Neural cell (in vitro differentiated cells): ENCODE measurements around the gene NPAS3. TPM values are rescaled to one million over a fixed set of nuclear protein-coding genes. Genes with fewer than 3 reads are reported as not detected.

Source experiments
- H2AFZ ChIP-seq: fragments of 200-600, 300-800 bp; sonication (generic), shearing (Covaris generic); 2 replicates; pipeline ENCODE4 v1.6.0; 2014; ENCODE audit warnings: low read depth, mild to moderate bottlenecking, antibody characterized with exemption, low read length, moderate library complexity
- H3F3A ChIP-seq: fragments of 200-600 bp; shearing (Covaris generic); 2 replicates; pipeline ENCODE4 v1.6.1; 2016; ENCODE audit warnings: mild to moderate bottlenecking, moderate library complexity, mixed read lengths, antibody characterized with exemption, low read length; ENCODE audit not compliant: insufficient read depth, poor library complexity, severe bottlenecking
- H3K27ac ChIP-seq: fragments of 200-600, 300-800 bp; sonication (generic), shearing (Covaris generic); 2 replicates; pipeline ENCODE4 v1.5.1; 2014; ENCODE audit warnings: mild to moderate bottlenecking, low read length, moderate library complexity
- H3K27me3 ChIP-seq: fragments of 300-800, 200-600 bp; sonication (generic), shearing (Covaris generic); 2 replicates; pipeline ENCODE4 v1.6.0; 2014; ENCODE audit warnings: mild to moderate bottlenecking, low read depth, low read length, moderate library complexity; ENCODE audit not compliant: insufficient read depth
- H3K36me3 ChIP-seq: fragments of 300-800, 200-600 bp; sonication (generic), shearing (Covaris generic); 2 replicates; pipeline ENCODE4 v1.5.1; 2014; ENCODE audit warnings: mild to moderate bottlenecking, antibody characterized with exemption, low read length, moderate library complexity; ENCODE audit not compliant: insufficient read depth
- H3K4me2 ChIP-seq: fragments of 300-800, 200-600 bp; sonication (generic), shearing (Covaris generic); 2 replicates; pipeline ENCODE4 v1.6.0; 2014; ENCODE audit warnings: mild to moderate bottlenecking, low read length
- H3K4me3 ChIP-seq: fragments of 300-800, 200-600 bp; sonication (generic), shearing (Covaris generic); 2 replicates; pipeline ENCODE4 v1.5.1; 2014; ENCODE audit warnings: mild to moderate bottlenecking, low read length, moderate library complexity
- H3K79me2 ChIP-seq: fragments of 200-600 bp; shearing (Covaris generic); replicated peaks from 2 replicates; pipeline ENCODE4 v1.6.0; 2014; ENCODE audit warnings: mild to moderate bottlenecking, low read length, moderate library complexity; ENCODE audit not compliant: insufficient read depth
- H3K9ac ChIP-seq: fragments of 300-800, 200-600 bp; sonication (generic), shearing (Covaris generic); 2 replicates; pipeline ENCODE4 v1.6.1; 2016; ENCODE audit warnings: mild to moderate bottlenecking, low read length, mixed read lengths
- H3K9me2 ChIP-seq: fragments of 200-600 bp; shearing (Covaris generic); 2 replicates; pipeline ENCODE4 v1.6.1; 2016; ENCODE audit warnings: mild to moderate bottlenecking, low read length, mixed read lengths; ENCODE audit not compliant: insufficient read depth
- H3K9me3 ChIP-seq: fragments of 200-600, 300-800 bp; sonication (generic), shearing (Covaris generic); 2 replicates; pipeline ENCODE4 v1.6.1; 2016; ENCODE audit warnings: mild to moderate bottlenecking, mixed run types, low read length, moderate library complexity, mixed read lengths
- H4K20me1 ChIP-seq: fragments of 200-600 bp; shearing (Covaris generic); 2 replicates; pipeline ENCODE4 v1.6.1; 2016; ENCODE audit warnings: mild to moderate bottlenecking, mixed run types; ENCODE audit not compliant: insufficient read depth
- CTCF ChIP-seq: fragments of 450-650 bp; IDR thresholded peaks from 2 replicates; pipeline ENCODE4 v1.5.1; 2014; ENCODE audit warnings: antibody characterized with exemption, mild to moderate bottlenecking, moderate library complexity; ENCODE audit not compliant: poor library complexity, severe bottlenecking
- EP300 ChIP-seq: fragments of 450-650 bp; conservative IDR thresholded peaks from 2 replicates; pipeline ENCODE4 v1.6.1; 2014; ENCODE audit warnings: antibody characterized with exemption, mild to moderate bottlenecking, moderate library complexity; ENCODE audit not compliant: poor library complexity, severe bottlenecking
- EZH2 ChIP-seq: fragments of 200-600, 300-800 bp; shearing (Covaris generic), sonication (generic); IDR thresholded peaks from 2 replicates; pipeline ENCODE4 v1.6.1; 2014; ENCODE audit warnings: antibody characterized with exemption, low read length, borderline replicate concordance, mild to moderate bottlenecking; ENCODE audit not compliant: insufficient read depth, poor library complexity, severe bottlenecking
- MXI1 ChIP-seq: fragments of 450-650 bp; conservative IDR thresholded peaks from 2 replicates; pipeline ENCODE4 v1.6.1; 2014; ENCODE audit warnings: antibody characterized with exemption, mild to moderate bottlenecking; ENCODE audit not compliant: poor library complexity, severe bottlenecking
- POLR2AphosphoS5 ChIP-seq: IDR thresholded peaks from 2 replicates; pipeline ENCODE4 v1.6.1; 2012
- RAD21 ChIP-seq: fragments of 450-650 bp; conservative IDR thresholded peaks from 2 replicates; pipeline ENCODE4 v1.6.1; 2014; ENCODE audit warnings: antibody characterized with exemption, mild to moderate bottlenecking, moderate library complexity
- REST ChIP-seq: IDR thresholded peaks from 2 replicates; pipeline ENCODE4 v1.6.1; 2012; ENCODE audit warnings: borderline replicate concordance
- SMC3 ChIP-seq: fragments of 450-650 bp; conservative IDR thresholded peaks from 2 replicates; pipeline ENCODE4 v1.6.1; 2014; ENCODE audit warnings: antibody characterized with exemption, mild to moderate bottlenecking, moderate library complexity; ENCODE audit not compliant: poor library complexity
- TAF1 ChIP-seq: IDR thresholded peaks from 2 replicates; pipeline ENCODE4 v1.6.1; 2012; ENCODE audit warnings: low read depth
- polyA plus RNA-seq: library from polyadenylated mRNA; depleted of rRNA; stranded (reverse); fragments of >200 nt; gene quantifications from 2 replicates; pipeline ENCODE4 v1.2.3, GENCODE V29; 2014

Gene NPAS3
- polyA plus RNA-seq, 1 donor from 2014 or later, result 1.3 TPM

- H3K79me2 ChIP-seq, result no peaks in the 10 kb centered on the region
- no peaks in the 10 kb centered on the region for H3K9me2 ChIP-seq
- H3K4me2 ChIP-seq, result no peak overlapping the region
- H3K9ac ChIP-seq, result no peak overlapping the region
- H3K27me3 ChIP-seq, result no peaks in the 10 kb centered on the region
- no peaks in the 10 kb centered on the region for H3F3A ChIP-seq
- H3K36me3 ChIP-seq, result no peaks in the 10 kb centered on the region
- TF ChIP-seq TAF1, result no peak
- no peak for TF ChIP-seq MXI1
- TF ChIP-seq SMC3, result no peak
- no peak for TF ChIP-seq POLR2AphosphoS5
- no peak for TF ChIP-seq EZH2
- no peak for TF ChIP-seq EP300
- TF ChIP-seq RAD21, result no peak
- no peak for TF ChIP-seq CTCF
- TF ChIP-seq REST, result no peak
- H3K9me3 ChIP-seq, result no peaks in the 10 kb centered on the region
- H3K27ac ChIP-seq, result no peak overlapping the region
- no peak overlapping the region for H3K4me3 ChIP-seq
- H4K20me1 ChIP-seq, result no peaks in the 10 kb centered on the region
- H2AFZ ChIP-seq, result no peak overlapping the region
These were observed 414.1 kb downstream of the NPAS3 start for GRCh38 chr14:33352821-33353220.

GRCh38 chr14:33356181-33356580 lies 417.5 kb downstream of the NPAS3 start:
- Histone ChIP-seq H3K9ac (no peak overlapping the region), H3F3A (no peaks in the 10 kb centered on the region)

More at GRCh38 chr14:33356181-33356580, 417.5 kb downstream of the NPAS3 start:
- no peaks in the 10 kb centered on the region for H3K36me3 ChIP-seq
- no peaks in the 10 kb centered on the region for H3K9me2 ChIP-seq
- no peak overlapping the region for H2AFZ ChIP-seq
- H3K27ac ChIP-seq, result no peak overlapping the region
- H3K9me3 ChIP-seq, result no peaks in the 10 kb centered on the region
- H3K4me3 ChIP-seq, result no peak overlapping the region
- H4K20me1 ChIP-seq, result no peaks in the 10 kb centered on the region
- H3K79me2 ChIP-seq, result no peaks in the 10 kb centered on the region
- TF ChIP-seq MXI1 (no peak), EP300 (no peak), REST (no peak), CTCF (no peak), EZH2 (no peak), SMC3 (no peak), POLR2AphosphoS5 (no peak), RAD21 (no peak)
- no peak overlapping the region for H3K4me2 ChIP-seq
- H3K27me3 ChIP-seq, result no peaks in the 10 kb centered on the region
